DND-41 (cell line): ENCODE data around the gene NOVA1.
"Not testable (repeated sequence)": the region's sequence is repeated elsewhere in the genome, so short reads cannot be mapped to it uniquely, and the experiment has no call there.

Experiments used
- ATAC-seq: fragments of 200-7000 bp; cut with Tn5 transposase; 3 replicates; pipeline ENCODE4 v1.9.1; 2021; ENCODE audit warnings: low read depth; ENCODE audit not compliant: insufficient read depth
- DNase-seq: peaks from one replicate; pipeline ENCODE4 v3.0.0-alpha.2; 2020
- H2AFZ ChIP-seq: 2 replicates; pipeline ENCODE4 v1.6.0; 2012; ENCODE audit warnings: low read depth, low read length
- H3K27ac ChIP-seq: 2 replicates; pipeline ENCODE4 v1.5.1; 2012; ENCODE audit warnings: low read length, inconsistent platforms
- H3K27me3 ChIP-seq: fragments of 200-600 bp; sonication (generic); 2 replicates; pipeline ENCODE4 v1.6.0; 2012; ENCODE audit warnings: low read length, mild to moderate bottlenecking, inconsistent platforms; ENCODE audit not compliant: insufficient read depth, poor library complexity
- H3K36me3 ChIP-seq: 2 replicates; pipeline ENCODE4 v1.5.1; 2012; ENCODE audit warnings: low read length, inconsistent platforms; ENCODE audit not compliant: insufficient read depth
- H3K4me1 ChIP-seq: 2 replicates; pipeline ENCODE4 v1.5.1; 2012; ENCODE audit warnings: mild to moderate bottlenecking, low read length; ENCODE audit not compliant: insufficient read depth
- H3K4me2 ChIP-seq: 2 replicates; pipeline ENCODE4 v1.6.0; 2012; ENCODE audit warnings: mild to moderate bottlenecking, moderate library complexity, low read length, inconsistent platforms; ENCODE audit not compliant: insufficient read depth
- H3K4me3 ChIP-seq, 2 experiments: fragments of 200-600 bp in 1 of 2; shearing (Covaris generic) in 1 of 2; 2 replicates each; pipeline ENCODE4 v1.5.1; 2012 to 2016; ENCODE audit warnings: inconsistent platforms in 2 of 2, low read length in 2 of 2, mild to moderate bottlenecking in 2 of 2, low read depth in 1 of 2, moderate library complexity in 1 of 2
- H3K79me2 ChIP-seq: 2 replicates; pipeline ENCODE4 v1.6.0; 2012; ENCODE audit warnings: low read length, inconsistent platforms; ENCODE audit not compliant: insufficient read depth
- H3K9ac ChIP-seq: 2 replicates; pipeline ENCODE4 v1.6.0; 2012; ENCODE audit warnings: low read depth, mild to moderate bottlenecking, inconsistent platforms, low read length, moderate library complexity
- H3K9me3 ChIP-seq: 2 replicates; pipeline ENCODE4 v1.5.1; 2012; ENCODE audit warnings: low read length, moderate library complexity, mild to moderate bottlenecking, inconsistent platforms; ENCODE audit not compliant: insufficient read depth, severe bottlenecking
- H4K20me1 ChIP-seq: 2 replicates; pipeline ENCODE4 v1.6.0; 2012; ENCODE audit warnings: low read length; ENCODE audit not compliant: insufficient read depth
- EZH2 ChIP-seq: IDR thresholded peaks from 3 replicates; pipeline ENCODE4 v1.6.1; 2012; ENCODE audit warnings: borderline replicate concordance, low read depth, mild to moderate bottlenecking, moderate library complexity, low read length, inconsistent platforms; ENCODE audit not compliant: severe bottlenecking
- TF ChIP-seq, protein P1 (sequence below): IDR thresholded peaks from 2 replicates; pipeline ENCODE4 v1.5.1; 2012; ENCODE audit warnings: borderline replicate concordance, low read length, moderate library complexity, mild to moderate bottlenecking; ENCODE audit not compliant: poor library complexity, severe bottlenecking; ENCODE audit errors: extremely low read depth

The NOVA1 gene, protein sequence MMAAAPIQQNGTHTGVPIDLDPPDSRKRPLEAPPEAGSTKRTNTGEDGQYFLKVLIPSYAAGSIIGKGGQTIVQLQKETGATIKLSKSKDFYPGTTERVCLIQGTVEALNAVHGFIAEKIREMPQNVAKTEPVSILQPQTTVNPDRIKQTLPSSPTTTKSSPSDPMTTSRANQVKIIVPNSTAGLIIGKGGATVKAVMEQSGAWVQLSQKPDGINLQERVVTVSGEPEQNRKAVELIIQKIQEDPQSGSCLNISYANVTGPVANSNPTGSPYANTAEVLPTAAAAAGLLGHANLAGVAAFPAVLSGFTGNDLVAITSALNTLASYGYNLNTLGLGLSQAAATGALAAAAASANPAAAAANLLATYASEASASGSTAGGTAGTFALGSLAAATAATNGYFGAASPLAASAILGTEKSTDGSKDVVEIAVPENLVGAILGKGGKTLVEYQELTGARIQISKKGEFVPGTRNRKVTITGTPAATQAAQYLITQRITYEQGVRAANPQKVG

DNA sequence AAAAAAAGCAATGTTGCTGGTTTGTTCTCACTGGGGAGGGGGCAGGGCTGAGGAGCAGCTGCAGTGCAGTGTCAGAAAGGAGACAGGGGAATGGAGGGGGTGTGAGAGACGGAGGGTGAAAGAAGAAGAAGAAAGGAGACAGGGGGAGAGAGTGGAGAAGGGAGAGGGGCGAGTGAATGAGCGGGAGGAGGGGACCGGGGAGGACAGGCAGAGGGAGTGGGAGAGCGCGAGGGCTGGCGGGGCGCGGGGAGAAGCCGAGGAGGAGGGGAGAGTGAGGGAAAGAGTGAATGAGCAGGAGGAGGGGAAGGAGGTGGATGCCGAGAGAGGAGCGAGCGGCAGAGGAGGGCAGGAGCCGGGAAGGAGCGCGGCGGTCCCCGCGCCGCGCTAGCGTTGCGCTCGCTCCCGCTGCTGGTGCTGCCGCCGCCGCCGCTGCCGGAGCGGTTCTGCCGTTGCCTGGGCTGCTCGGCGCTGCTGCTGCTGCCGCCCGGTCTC is at the start of gene NOVA1:
Gene NOVA1 (minus strand): TSS at position 445 of the 492 bp plus-strand sequence. CDS start 597 bp downstream, outside the sequence.
- ATAC-seq, result no peak

DNA sequence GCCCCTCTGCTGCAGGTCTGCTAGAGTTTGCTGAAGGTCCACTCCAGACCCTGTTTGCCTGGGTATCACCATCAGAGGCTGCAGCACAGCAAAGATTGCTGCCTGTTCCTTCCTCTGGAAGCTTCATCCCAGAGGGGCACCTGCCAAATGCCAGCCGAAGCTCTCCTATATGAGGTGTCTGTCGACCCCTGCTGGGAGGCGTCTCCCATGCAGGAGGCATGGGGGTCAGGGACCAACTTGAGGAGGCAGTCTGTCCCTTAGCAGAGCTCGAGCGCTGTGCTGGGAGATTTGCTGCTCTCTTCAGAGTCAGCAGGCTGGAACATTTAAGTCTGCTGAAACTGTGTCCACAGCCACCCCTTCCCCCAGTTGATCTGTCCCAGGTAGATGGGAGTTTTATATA is 47.2 kb upstream of the NOVA1 start:
- H3K4me1 ChIP-seq, H3K4me3 ChIP-seq, H2AFZ ChIP-seq, ATAC-seq, H3K36me3 ChIP-seq, H4K20me1 ChIP-seq, H3K9ac ChIP-seq, H3K4me2 ChIP-seq, H3K79me2 ChIP-seq, H3K9me3 ChIP-seq, DNase-seq, H3K27me3 ChIP-seq, H3K27ac ChIP-seq: not testable (repeated sequence)

More for the DNA sequence above, at the start of gene NOVA1:
- no peak for DNase-seq
- Histone ChIP-seq H3K27me3 (no peaks in the 10 kb centered on the region), H3K4me1 (no peaks in the 10 kb centered on the region), H3K79me2 (no peaks in the 10 kb centered on the region), H3K9me3 (no peaks in the 10 kb centered on the region), H3K27ac (no peak within 1 kb of the TSS), H4K20me1 (no peaks in the 10 kb centered on the region), H3K9ac (no peak within 1 kb of the TSS), H3K36me3 (no peaks in the 10 kb centered on the region), H2AFZ (no peak within 1 kb of the TSS), H3K4me3 (no peak within 1 kb of the TSS), H3K4me2 (no peak within 1 kb of the TSS)
- TF ChIP-seq, protein P1, sequence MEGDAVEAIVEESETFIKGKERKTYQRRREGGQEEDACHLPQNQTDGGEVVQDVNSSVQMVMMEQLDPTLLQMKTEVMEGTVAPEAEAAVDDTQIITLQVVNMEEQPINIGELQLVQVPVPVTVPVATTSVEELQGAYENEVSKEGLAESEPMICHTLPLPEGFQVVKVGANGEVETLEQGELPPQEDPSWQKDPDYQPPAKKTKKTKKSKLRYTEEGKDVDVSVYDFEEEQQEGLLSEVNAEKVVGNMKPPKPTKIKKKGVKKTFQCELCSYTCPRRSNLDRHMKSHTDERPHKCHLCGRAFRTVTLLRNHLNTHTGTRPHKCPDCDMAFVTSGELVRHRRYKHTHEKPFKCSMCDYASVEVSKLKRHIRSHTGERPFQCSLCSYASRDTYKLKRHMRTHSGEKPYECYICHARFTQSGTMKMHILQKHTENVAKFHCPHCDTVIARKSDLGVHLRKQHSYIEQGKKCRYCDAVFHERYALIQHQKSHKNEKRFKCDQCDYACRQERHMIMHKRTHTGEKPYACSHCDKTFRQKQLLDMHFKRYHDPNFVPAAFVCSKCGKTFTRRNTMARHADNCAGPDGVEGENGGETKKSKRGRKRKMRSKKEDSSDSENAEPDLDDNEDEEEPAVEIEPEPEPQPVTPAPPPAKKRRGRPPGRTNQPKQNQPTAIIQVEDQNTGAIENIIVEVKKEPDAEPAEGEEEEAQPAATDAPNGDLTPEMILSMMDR, result no peak
- TF ChIP-seq EZH2, result no peak

DNA sequence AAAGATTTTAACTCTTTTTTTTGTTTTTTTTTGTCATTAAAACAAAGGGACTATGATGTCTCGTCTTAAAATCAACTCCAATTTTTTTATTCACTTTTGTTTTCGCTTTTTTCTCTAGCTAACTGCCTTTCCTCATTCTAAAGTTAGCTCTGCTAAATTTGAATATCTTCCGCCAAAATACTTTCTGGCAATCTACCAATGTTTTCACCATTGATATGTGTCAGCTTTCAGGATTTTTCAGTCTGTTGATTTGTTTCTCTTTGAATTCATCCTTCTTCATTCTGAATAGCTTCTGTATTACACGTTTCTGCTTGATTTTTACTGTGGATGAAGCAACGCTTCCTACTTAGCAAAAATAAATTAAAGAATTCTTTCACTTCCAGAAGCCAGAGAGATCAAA is 38.7 kb upstream of the NOVA1 start:
- H3K4me2 ChIP-seq, result no peak overlapping the region

DNA sequence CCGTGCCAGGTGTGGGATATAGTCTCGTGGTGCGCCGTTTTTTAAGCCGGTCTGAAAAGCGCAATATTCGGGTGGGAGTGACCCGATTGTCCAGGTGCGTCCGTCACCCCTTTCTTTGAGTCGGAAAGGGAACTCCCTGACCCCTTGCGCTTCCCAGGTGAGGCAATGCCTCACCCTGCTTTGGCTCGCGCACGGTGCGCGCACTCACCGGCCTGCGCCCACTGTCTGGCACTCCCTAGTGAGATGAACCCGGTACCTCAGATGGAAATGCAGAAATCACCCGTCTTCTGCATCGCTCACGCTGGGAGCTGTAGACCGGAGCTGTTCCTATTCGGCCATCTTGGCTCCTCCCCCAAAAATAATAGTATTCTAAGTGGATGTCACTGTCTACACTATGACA is 37.1 kb upstream of the NOVA1 start:
- not testable (repeated sequence) for H3K9me3 ChIP-seq, H3K4me1 ChIP-seq, H2AFZ ChIP-seq, H4K20me1 ChIP-seq, ATAC-seq, H3K36me3 ChIP-seq, DNase-seq, H3K9ac ChIP-seq, H3K4me3 ChIP-seq, H3K4me2 ChIP-seq, H3K27me3 ChIP-seq, H3K79me2 ChIP-seq, H3K27ac ChIP-seq

More for the DNA sequence above, 38.7 kb upstream of the NOVA1 start:
- no peak for ATAC-seq
- H2AFZ ChIP-seq, result no peak overlapping the region
- H3K9ac ChIP-seq, result no peak overlapping the region
- H3K4me3 ChIP-seq, result no peak overlapping the region
- no peaks in the 10 kb centered on the region for H3K9me3 ChIP-seq
- H4K20me1 ChIP-seq, result no peaks in the 10 kb centered on the region
- no peaks in the 10 kb centered on the region for H3K4me1 ChIP-seq
- no peaks in the 10 kb centered on the region for H3K27me3 ChIP-seq
- no peaks in the 10 kb centered on the region for H3K36me3 ChIP-seq
- no peak overlapping the region for H3K27ac ChIP-seq
- no peak for TF ChIP-seq EZH2
- TF ChIP-seq, protein P1, result no peak
- DNase-seq, result no peak
- H3K79me2 ChIP-seq, result no peaks in the 10 kb centered on the region
